ENCODE results near the gene EDARADD. TPM values are rescaled to one million over a fixed set of nuclear protein-coding genes. Genes with fewer than 3 reads are reported as not detected.
"Not testable (repeated sequence)": the region's sequence is repeated elsewhere in the genome, so short reads cannot be mapped to it uniquely, and the experiment has no call there.

The EDARADD gene
- total RNA-seq, 1 donor from 2014 or later: 1.4 TPM

GRCh38 chr1:236363237-236363636 lies 30.8 kb upstream of the EDARADD start:
- Mint-ChIP-seq H3K4me3 (no peak overlapping the region), H3K27me3 (ENCODE audit: insufficient read depth, low read depth) (peaks cover 3% of the 10 kb centered on the region), H3K36me3 (no peaks in the 10 kb centered on the region), H3K9me3 (peaks cover 9% of the 10 kb centered on the region), H3K4me1 (no peaks in the 10 kb centered on the region), H3K27ac (no peak overlapping the region)
- Histone ChIP-seq H4K20me1 (ENCODE audit: low read depth) (no peaks in the 10 kb centered on the region), H3K4me1 (no peaks in the 10 kb centered on the region), H3K79me2 (ENCODE audit: low read depth) (no peaks in the 10 kb centered on the region), H3K27me3 (no peaks in the 10 kb centered on the region), H3K4me3 (no peak overlapping the region), H3K9ac (no peak overlapping the region), H2AFZ (replicated peaks) (no peak overlapping the region), H3F3A (ENCODE audit: low read depth) (no peaks in the 10 kb centered on the region), H3K4me2 (no peak overlapping the region), H3K36me3 (no peaks in the 10 kb centered on the region), H3K27ac (no peak overlapping the region), H3K9me3 (ENCODE audit: low read depth) (no peaks in the 10 kb centered on the region)
- TF ChIP-seq EZH2phosphoT487 (IDR thresholded peaks at IDR 0.05) (no peak), EZH2 (IDR thresholded peaks at IDR 0.05) (no peak)
- TF ChIP-seq, protein P1, sequence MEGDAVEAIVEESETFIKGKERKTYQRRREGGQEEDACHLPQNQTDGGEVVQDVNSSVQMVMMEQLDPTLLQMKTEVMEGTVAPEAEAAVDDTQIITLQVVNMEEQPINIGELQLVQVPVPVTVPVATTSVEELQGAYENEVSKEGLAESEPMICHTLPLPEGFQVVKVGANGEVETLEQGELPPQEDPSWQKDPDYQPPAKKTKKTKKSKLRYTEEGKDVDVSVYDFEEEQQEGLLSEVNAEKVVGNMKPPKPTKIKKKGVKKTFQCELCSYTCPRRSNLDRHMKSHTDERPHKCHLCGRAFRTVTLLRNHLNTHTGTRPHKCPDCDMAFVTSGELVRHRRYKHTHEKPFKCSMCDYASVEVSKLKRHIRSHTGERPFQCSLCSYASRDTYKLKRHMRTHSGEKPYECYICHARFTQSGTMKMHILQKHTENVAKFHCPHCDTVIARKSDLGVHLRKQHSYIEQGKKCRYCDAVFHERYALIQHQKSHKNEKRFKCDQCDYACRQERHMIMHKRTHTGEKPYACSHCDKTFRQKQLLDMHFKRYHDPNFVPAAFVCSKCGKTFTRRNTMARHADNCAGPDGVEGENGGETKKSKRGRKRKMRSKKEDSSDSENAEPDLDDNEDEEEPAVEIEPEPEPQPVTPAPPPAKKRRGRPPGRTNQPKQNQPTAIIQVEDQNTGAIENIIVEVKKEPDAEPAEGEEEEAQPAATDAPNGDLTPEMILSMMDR (IDR thresholded peaks at IDR 0.05): no peak
- no peak for DNase-seq (ENCODE audit: low spot score)

GRCh38 chr1:236365999-236366570 lies 28.0 kb upstream of the EDARADD start:
- no peak overlapping the region for H3K27ac ChIP-seq
- TF ChIP-seq EZH2phosphoT487 (IDR thresholded peaks at IDR 0.05) (no peak), EZH2 (IDR thresholded peaks at IDR 0.05) (no peak)
- TF ChIP-seq, protein P1 (IDR thresholded peaks at IDR 0.05): no peak
- no peak for DNase-seq (ENCODE audit: low spot score)
- H3K9me3 Mint-ChIP-seq: no peaks in the 10 kb centered on the region
- H3K27me3 Mint-ChIP-seq (ENCODE audit: insufficient read depth, low read depth): peaks cover 2% of the 10 kb centered on the region
- no peak overlapping the region for H3K4me2 ChIP-seq
- H3K4me1 Mint-ChIP-seq: no peaks in the 10 kb centered on the region
- no peaks in the 10 kb centered on the region for H3K4me1 ChIP-seq
- no peaks in the 10 kb centered on the region for H4K20me1 ChIP-seq (ENCODE audit: low read depth)
- no peaks in the 10 kb centered on the region for H3K36me3 ChIP-seq
- peak overlapping the region; percentile 12 for H2AFZ ChIP-seq (replicated peaks)
- no peaks in the 10 kb centered on the region for H3F3A ChIP-seq (ENCODE audit: low read depth)
- no peaks in the 10 kb centered on the region for H3K9me3 ChIP-seq (ENCODE audit: low read depth)
- H3K36me3 Mint-ChIP-seq: no peaks in the 10 kb centered on the region
- H3K27ac Mint-ChIP-seq: no peak overlapping the region
- H3K4me3 ChIP-seq: no peak overlapping the region
- no peak overlapping the region for H3K4me3 Mint-ChIP-seq
- no peak overlapping the region for H3K9ac ChIP-seq
- no peaks in the 10 kb centered on the region for H3K27me3 ChIP-seq
- H3K79me2 ChIP-seq (ENCODE audit: low read depth): no peaks in the 10 kb centered on the region

DNA sequence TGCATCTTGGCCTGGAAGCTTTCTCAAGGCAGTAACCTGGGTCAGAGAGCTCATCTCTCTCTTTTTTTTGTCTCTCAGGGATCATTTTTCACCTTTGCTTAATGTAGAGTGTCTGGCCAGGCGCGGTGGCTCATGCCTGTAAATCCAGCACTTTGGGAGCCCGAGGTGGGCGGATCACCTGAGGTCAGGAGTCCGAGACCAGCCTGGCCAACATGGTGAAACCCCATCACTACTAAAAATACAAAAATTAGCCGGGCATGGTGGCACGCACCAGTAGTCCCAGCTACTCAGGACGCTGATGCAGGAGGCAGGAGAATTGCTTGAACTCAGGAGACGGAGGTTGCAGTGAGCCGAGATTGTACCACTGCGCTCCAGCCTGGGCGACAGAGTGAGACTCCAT lies 27.4 kb upstream of the EDARADD start:
- H3K27me3 Mint-ChIP-seq (ENCODE audit: insufficient read depth, low read depth); H3K9me3 Mint-ChIP-seq; H4K20me1 ChIP-seq (ENCODE audit: low read depth): not testable (repeated sequence)

DNA sequence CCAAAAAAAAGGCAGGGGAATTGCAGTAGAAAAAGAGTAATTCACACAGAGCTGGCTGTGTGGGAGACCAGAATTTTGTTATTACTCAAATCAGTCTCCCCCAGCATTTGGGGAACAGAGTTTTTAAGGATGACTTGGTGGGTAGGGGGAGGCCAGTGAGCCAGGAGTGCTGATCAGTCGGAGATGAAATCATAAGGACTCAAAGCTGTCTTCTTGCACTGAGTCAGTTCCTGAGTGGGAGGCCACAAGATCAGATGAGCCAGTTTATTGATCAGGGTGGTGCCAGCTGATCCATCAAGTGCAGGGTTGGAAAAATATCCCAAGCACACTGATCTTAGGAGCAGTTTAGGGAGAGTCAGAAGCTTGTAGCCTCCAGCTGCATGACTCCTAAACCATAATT lies 23.7 kb upstream of the EDARADD start:
- TF ChIP-seq EZH2phosphoT487 (IDR thresholded peaks at IDR 0.05) (no peak), EZH2 (IDR thresholded peaks at IDR 0.05) (no peak)
- TF ChIP-seq, protein P1 (IDR thresholded peaks at IDR 0.05): no peak
- Histone ChIP-seq H3K27me3 (no peaks in the 10 kb centered on the region), H3K27ac (no peak overlapping the region), H2AFZ (replicated peaks) (peak overlapping the region; percentile 17), H3K4me2 (no peak overlapping the region), H4K20me1 (ENCODE audit: low read depth) (no peaks in the 10 kb centered on the region), H3K9ac (no peak overlapping the region), H3F3A (ENCODE audit: low read depth) (no peaks in the 10 kb centered on the region), H3K9me3 (ENCODE audit: low read depth) (no peaks in the 10 kb centered on the region), H3K4me1 (no peaks in the 10 kb centered on the region), H3K36me3 (no peaks in the 10 kb centered on the region), H3K79me2 (ENCODE audit: low read depth) (no peaks in the 10 kb centered on the region), H3K4me3 (no peak overlapping the region)
- H3K4me3 Mint-ChIP-seq: no peak overlapping the region
- H3K27ac Mint-ChIP-seq: no peak overlapping the region
- H3K4me1 Mint-ChIP-seq: no peaks in the 10 kb centered on the region
- no peaks in the 10 kb centered on the region for H3K9me3 Mint-ChIP-seq
- peaks cover 2% of the 10 kb centered on the region for H3K27me3 Mint-ChIP-seq (ENCODE audit: insufficient read depth, low read depth)
- no peak for DNase-seq (ENCODE audit: low spot score)
- H3K36me3 Mint-ChIP-seq: no peaks in the 10 kb centered on the region

More for the DNA sequence above, 27.4 kb upstream of the EDARADD start:
- not testable (repeated sequence) for H3K27me3 ChIP-seq; H3K9ac ChIP-seq; DNase-seq (ENCODE audit: low spot score); H3K4me2 ChIP-seq; H3K4me3 ChIP-seq; H3K36me3 Mint-ChIP-seq; H3K79me2 ChIP-seq (ENCODE audit: low read depth); H3K4me3 Mint-ChIP-seq; H3K9me3 ChIP-seq (ENCODE audit: low read depth); H3K27ac Mint-ChIP-seq; H3K27ac ChIP-seq; H3K4me1 Mint-ChIP-seq; H3K4me1 ChIP-seq; H3F3A ChIP-seq (ENCODE audit: low read depth); H3K36me3 ChIP-seq
- peak overlapping the region; percentile 12 for H2AFZ ChIP-seq (replicated peaks)

All from neural progenitor cell (in vitro differentiated cells).